ENCODE measurements around the gene SNX15.

The SNX15 gene

GRCh38 chr11:65059523-65059922, 32.3 kb downstream of the SNX15 start:
- H3K4me3 ChIP-seq (replicated peaks in 1 of 2; ENCODE audit: low read depth in 2 of 2, low read length in 2 of 2): no peak overlapping the region
- no peak for DNase-seq (ENCODE audit: low read depth in 2 of 2)
- no peak for TF ChIP-seq CTCF (IDR thresholded peaks at IDR 0.05; ENCODE audit: low read depth, low read length)

GRCh38 chr11:65059959-65060824, 33.0 kb downstream of the SNX15 start:
- DNase-seq (ENCODE audit: low read depth in 2 of 2): peak in 1 of 2 donors; percentile 41
- no peak overlapping the region for H3K4me3 ChIP-seq (replicated peaks in 1 of 2; ENCODE audit: low read depth in 2 of 2, low read length in 2 of 2)
- TF ChIP-seq CTCF (IDR thresholded peaks at IDR 0.05; ENCODE audit: low read depth, low read length): no peak

DNA sequence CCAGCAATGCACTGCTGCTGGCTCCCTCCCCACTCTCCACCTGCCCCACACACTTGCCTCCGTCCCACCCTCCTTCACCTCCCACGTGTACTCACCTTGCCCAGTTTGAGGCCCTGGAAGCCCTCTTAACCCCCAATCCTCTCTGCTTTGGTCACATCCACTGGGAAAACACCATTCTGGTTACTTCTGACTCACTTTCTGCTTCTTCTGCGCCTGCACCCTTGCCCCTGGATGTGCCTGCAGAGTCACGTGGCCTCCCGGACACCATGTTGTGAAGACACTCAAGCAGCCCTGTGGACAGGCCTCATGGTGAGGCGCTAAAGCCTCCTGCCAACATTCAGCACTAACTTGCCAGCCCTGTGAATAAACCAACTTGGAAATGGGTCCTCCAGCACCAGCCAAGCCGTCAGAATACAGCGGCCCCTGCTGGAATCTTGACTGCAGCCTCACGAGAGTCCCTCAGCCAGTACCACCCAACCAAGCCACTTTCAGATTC, 33.7 kb downstream of the SNX15 start:
- H3K4me3 ChIP-seq (replicated peaks in 1 of 2; ENCODE audit: low read depth in 2 of 2, low read length in 2 of 2): no peak overlapping the region
- peak; percentile 34 for TF ChIP-seq CTCF (IDR thresholded peaks at IDR 0.05; ENCODE audit: low read depth, low read length)
- peak; percentile 26 to 45 for DNase-seq (ENCODE audit: low read depth in 2 of 2)

DNA sequence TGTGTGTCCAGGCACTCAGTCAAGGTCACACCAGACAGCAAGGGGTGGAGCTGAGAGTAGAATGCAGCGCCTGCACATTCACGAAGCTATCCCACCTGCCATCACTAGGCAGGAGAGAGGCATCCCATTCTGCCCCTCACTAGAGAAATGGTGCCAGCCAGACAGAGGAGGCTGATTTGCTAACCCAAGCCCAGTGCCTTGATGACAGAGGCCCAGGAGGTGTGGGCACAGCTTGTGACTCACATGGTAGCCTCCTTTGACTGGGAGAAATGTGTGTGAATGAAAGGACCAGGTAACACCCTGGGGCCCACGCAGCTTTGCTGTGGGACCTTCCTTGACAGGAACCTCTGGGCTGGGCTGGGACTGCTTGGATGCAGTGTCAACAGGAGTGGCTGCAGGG, 36.3 kb downstream of the SNX15 start:
- DNase-seq (ENCODE audit: low read depth in 2 of 2): no peak
- no peak for TF ChIP-seq CTCF (IDR thresholded peaks at IDR 0.05; ENCODE audit: low read depth, low read length)
- H3K4me3 ChIP-seq (replicated peaks in 1 of 2; ENCODE audit: low read depth in 2 of 2, low read length in 2 of 2): no peak overlapping the region

- no peak overlapping the region for H3K4me3 ChIP-seq (replicated peaks in 1 of 2; ENCODE audit: low read depth in 2 of 2, low read length in 2 of 2)
- no peak for TF ChIP-seq CTCF (IDR thresholded peaks at IDR 0.05; ENCODE audit: low read depth, low read length)
Measured at GRCh38 chr11:65064847-65065240, 37.6 kb downstream of the SNX15 start.

DNA sequence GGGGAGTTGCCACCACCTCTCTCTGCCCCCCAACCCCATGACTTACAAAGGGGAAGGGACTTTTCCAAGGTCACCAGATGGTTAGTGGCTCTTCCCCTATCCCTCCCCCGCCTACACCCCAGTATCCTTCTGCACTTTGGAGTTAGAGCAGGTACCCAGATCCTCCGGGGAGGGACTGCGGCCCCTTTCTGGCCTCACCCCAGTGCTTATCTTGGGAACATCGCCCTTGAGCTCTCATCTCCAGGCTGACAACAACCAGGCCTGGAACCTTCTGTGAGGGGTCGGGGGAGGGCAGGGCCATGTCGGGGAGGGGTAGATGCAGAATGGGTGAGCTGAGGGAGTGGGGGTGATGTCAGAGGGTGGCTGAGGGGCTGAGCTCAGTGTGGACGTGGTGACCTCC, 38.6 kb downstream of the SNX15 start:
- TF ChIP-seq CTCF (IDR thresholded peaks at IDR 0.05; ENCODE audit: low read depth, low read length): no peak
- no peak for DNase-seq (ENCODE audit: low read depth in 2 of 2)
- H3K4me3 ChIP-seq (replicated peaks in 1 of 2; ENCODE audit: low read depth in 2 of 2, low read length in 2 of 2): no peak overlapping the region

More at GRCh38 chr11:65064847-65065240, 37.6 kb downstream of the SNX15 start:
- no peak for DNase-seq (ENCODE audit: low read depth in 2 of 2)
